HG03196 (cell line): Measurements from ENCODE around the gene PIAS1.

ENCODE experiments used
- ATAC-seq: cut with Tn5 transposase; IDR thresholded peaks from one replicate; pipeline ENCODE4 v1.9.1; 2021; ENCODE audit not compliant: unreplicated experiment

Gene PIAS1

GRCh38 chr15:68175526-68175925 lies 121.4 kb downstream of the PIAS1 start:
- ATAC-seq: no peak

GRCh38 chr15:68176601-68177000 lies 122.5 kb downstream of the PIAS1 start:
- no peak for ATAC-seq

GRCh38 chr15:68177742-68178141 lies 123.6 kb downstream of the PIAS1 start:
- ATAC-seq: no peak

- ATAC-seq: no peak
These were observed 129.7 kb downstream of the PIAS1 start for GRCh38 chr15:68183616-68184315.

- ATAC-seq: no peak
These were observed 130.7 kb downstream of the PIAS1 start for GRCh38 chr15:68184616-68185480.

GRCh38 chr15:68186671-68187397 lies 132.7 kb downstream of the PIAS1 start:
- ATAC-seq: no peak

GRCh38 chr15:68187559-68187958 lies 133.4 kb downstream of the PIAS1 start:
- no peak for ATAC-seq

- ATAC-seq: no peak
These were observed 134.5 kb downstream of the PIAS1 start for GRCh38 chr15:68188647-68189046.

GRCh38 chr15:68190048-68190447 lies 135.9 kb downstream of the PIAS1 start:
- ATAC-seq: no peak

GRCh38 chr15:68191555-68191954 lies 137.4 kb downstream of the PIAS1 start:
- ATAC-seq: no peak

- ATAC-seq: no peak
These were observed 138.0 kb downstream of the PIAS1 start for GRCh38 chr15:68192117-68192516.

GRCh38 chr15:68192804-68193486 lies 138.8 kb downstream of the PIAS1 start:
- ATAC-seq: no peak

GRCh38 chr15:68195336-68196112 lies 141.4 kb downstream of the PIAS1 start:
- ATAC-seq: no peak

- ATAC-seq: no peak
These were observed 142.5 kb downstream of the PIAS1 start for GRCh38 chr15:68196445-68197169.

GRCh38 chr15:68197170-68197492 lies 143.0 kb downstream of the PIAS1 start:
- ATAC-seq: no peak

- ATAC-seq: no peak
These were observed 143.7 kb downstream of the PIAS1 start for GRCh38 chr15:68197661-68198437.

- no peak for ATAC-seq
These were observed 145.2 kb downstream of the PIAS1 start for GRCh38 chr15:68199340-68199739.

- no peak for ATAC-seq
These were observed 146.1 kb downstream of the PIAS1 start for GRCh38 chr15:68200016-68200861.
